Neural crest cell (in vitro differentiated cells): Measurements from ENCODE around the gene TNFRSF21. TPM values are rescaled to one million over a fixed set of nuclear protein-coding genes. Genes with fewer than 3 reads are reported as not detected.

Source experiments
- DNase-seq: peaks from one replicate; pipeline ENCODE4 v3.0.0; 2021; ENCODE audit warnings: low read depth, mixed read lengths, low spot score
- H3K27ac Mint-ChIP-seq: one replicate; pipeline ENCODE4 v1.8.0; 2021; ENCODE audit warnings: mild to moderate bottlenecking, mixed read lengths; ENCODE audit not compliant: unreplicated experiment
- H3K27me3 Mint-ChIP-seq: 2 replicates; pipeline ENCODE4 v1.8.0; 2021; ENCODE audit warnings: low read depth, mild to moderate bottlenecking, mixed read lengths
- H3K36me3 Mint-ChIP-seq: 2 replicates; pipeline ENCODE4 v1.8.0; 2021; ENCODE audit warnings: low read depth, mild to moderate bottlenecking, mixed read lengths
- H3K4me1 Mint-ChIP-seq: 2 replicates; pipeline ENCODE4 v1.8.0; 2021; ENCODE audit warnings: mixed read lengths
- H3K4me3 Mint-ChIP-seq: one replicate; pipeline ENCODE4 v1.8.0; 2021; ENCODE audit warnings: mild to moderate bottlenecking, mixed read lengths
- H3K9me3 Mint-ChIP-seq: 2 replicates; pipeline ENCODE4 v1.8.0; 2021; ENCODE audit warnings: mixed read lengths
- total RNA-seq: library from RNA; stranded (reverse); gene quantifications from 2 replicates; pipeline ENCODE4 v1.2.1, GENCODE V29; 2021
- TF ChIP-seq, protein P1 (sequence below): fragments of 200-600 bp; sonication (generic); conservative IDR thresholded peaks from 2 replicates; pipeline ENCODE4 v1.5.0; 2021; ENCODE audit warnings: antibody characterized with exemption, mild to moderate bottlenecking

TNFRSF21 gene
- total RNA-seq, 1 donor from 2014 or later, result 19.8 TPM

DNA sequence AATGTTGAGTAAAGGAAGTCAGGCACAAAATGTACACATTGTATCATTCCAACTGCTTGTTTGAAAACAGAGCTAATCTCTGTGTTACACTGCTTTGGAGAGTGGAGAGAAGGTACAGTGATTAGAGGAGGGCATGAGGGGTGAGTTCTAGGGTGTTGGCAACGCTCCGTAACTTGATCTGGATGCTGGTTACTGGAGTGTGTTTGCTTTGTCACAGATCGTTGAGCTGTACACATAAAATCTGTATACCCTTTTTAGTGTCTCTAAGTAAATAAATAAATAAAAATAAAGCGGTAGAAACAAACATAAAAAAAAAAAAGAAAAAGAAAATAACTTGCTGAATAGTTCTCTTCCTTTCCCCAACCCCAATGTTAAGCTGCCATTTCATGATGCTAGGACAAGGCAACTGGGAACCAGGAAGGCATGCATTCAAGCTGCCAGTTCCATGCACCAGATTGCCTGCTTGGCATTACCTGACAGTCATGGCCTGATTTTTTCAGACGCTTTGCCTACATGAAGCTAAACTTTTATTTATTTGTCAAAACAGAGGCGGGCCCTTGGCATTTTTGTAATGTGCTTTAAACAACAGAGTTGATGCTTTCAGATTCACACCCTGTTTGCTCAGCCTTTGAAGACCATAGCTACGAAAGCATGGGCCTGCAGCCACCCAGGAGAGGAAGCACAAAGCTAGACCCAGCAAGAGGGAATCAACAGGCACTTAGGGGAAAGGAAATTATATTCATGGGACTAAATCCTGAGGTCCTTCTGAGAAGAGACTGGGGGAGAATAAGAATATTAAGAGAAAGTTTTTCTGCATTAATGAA is 21.2 kb downstream of the TNFRSF21 start:
- peaks cover 19% of the 10 kb centered on the region for H3K36me3 Mint-ChIP-seq
- no peak overlapping the region for H3K4me3 Mint-ChIP-seq
- no peaks in the 10 kb centered on the region for H3K27me3 Mint-ChIP-seq
- peaks cover 4% of the 10 kb centered on the region for H3K4me1 Mint-ChIP-seq
- TF ChIP-seq, protein P1, sequence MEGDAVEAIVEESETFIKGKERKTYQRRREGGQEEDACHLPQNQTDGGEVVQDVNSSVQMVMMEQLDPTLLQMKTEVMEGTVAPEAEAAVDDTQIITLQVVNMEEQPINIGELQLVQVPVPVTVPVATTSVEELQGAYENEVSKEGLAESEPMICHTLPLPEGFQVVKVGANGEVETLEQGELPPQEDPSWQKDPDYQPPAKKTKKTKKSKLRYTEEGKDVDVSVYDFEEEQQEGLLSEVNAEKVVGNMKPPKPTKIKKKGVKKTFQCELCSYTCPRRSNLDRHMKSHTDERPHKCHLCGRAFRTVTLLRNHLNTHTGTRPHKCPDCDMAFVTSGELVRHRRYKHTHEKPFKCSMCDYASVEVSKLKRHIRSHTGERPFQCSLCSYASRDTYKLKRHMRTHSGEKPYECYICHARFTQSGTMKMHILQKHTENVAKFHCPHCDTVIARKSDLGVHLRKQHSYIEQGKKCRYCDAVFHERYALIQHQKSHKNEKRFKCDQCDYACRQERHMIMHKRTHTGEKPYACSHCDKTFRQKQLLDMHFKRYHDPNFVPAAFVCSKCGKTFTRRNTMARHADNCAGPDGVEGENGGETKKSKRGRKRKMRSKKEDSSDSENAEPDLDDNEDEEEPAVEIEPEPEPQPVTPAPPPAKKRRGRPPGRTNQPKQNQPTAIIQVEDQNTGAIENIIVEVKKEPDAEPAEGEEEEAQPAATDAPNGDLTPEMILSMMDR, result no peak
- DNase-seq, result no peak
- peak overlapping the region; percentile 94 for H3K27ac Mint-ChIP-seq
- no peaks in the 10 kb centered on the region for H3K9me3 Mint-ChIP-seq

DNA sequence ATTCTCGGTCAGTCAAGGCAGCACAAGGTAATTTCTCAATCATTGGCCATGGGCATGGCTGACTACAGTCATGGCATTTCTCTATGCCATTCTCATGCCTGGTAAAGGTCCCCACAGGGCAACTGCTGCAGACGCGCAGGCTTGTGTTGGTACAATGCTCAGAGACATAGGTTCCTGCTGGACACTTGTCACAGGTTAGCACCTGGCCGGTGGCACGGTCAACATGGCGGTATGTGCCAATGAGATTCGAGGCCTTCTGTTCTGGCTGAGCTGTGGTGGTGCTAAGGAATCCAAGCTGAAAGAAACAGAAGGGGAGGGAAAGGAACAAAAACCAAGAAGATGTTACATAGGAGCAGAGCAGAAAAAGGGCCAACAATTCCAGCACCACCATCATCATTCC is 23.4 kb downstream of the TNFRSF21 start:
- Mint-ChIP-seq H3K27me3 (no peaks in the 10 kb centered on the region), H3K9me3 (no peaks in the 10 kb centered on the region), H3K36me3 (peaks cover 19% of the 10 kb centered on the region), H3K4me1 (peaks cover 4% of the 10 kb centered on the region), H3K4me3 (no peak overlapping the region), H3K27ac (no peak overlapping the region)
- no peak for DNase-seq
- TF ChIP-seq, protein P1, result no peak

DNA sequence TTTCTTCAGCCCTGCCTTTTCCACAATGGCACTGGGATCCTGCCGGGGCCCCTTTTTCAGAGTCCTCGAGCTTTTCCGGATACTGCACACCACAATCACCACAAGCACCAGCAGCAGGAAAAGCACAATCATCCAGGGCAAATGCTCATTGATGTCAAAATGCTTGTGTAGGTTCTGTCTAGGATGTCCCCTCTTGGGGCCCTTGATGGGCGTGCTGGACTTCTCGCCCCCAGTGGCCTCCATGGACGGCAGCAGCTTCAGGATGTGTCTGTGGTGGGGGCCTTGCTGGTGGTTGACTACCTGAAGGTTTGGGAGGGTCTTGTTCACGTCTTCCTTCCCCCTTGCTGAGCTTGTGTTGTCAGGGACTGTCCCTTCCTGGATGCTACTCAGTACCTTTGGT is 25.7 kb downstream of the TNFRSF21 start:
- H3K4me1 Mint-ChIP-seq, result peaks cover 9% of the 10 kb centered on the region
- TF ChIP-seq, protein P1, result no peak
- no peak overlapping the region for H3K27ac Mint-ChIP-seq
- no peaks in the 10 kb centered on the region for H3K9me3 Mint-ChIP-seq
- H3K4me3 Mint-ChIP-seq, result no peak overlapping the region
- peaks cover 21% of the 10 kb centered on the region for H3K36me3 Mint-ChIP-seq
- no peak for DNase-seq
- no peaks in the 10 kb centered on the region for H3K27me3 Mint-ChIP-seq

DNA sequence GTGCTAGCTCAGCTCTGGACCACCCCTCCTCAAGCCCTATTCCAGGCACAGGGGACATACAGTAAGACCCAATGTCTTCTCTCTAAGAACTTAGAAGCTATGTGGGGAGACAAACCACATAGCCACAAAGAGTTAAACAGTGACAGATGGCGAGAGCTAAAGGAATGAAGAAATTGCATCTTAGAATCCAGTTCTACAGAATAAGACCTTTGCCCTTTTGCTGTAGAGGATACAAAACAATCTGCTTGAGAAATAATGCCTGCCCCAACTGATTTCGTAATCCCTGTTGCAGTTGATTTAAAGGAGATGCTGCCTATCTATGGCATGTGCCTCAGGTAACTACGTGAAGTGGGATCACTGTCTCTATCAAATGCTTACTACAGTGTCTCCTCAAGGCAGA is 31.2 kb downstream of the TNFRSF21 start:
- Mint-ChIP-seq H3K36me3 (peaks cover 24% of the 10 kb centered on the region), H3K27me3 (no peaks in the 10 kb centered on the region), H3K4me3 (no peak overlapping the region), H3K4me1 (peaks cover 5% of the 10 kb centered on the region), H3K9me3 (no peaks in the 10 kb centered on the region), H3K27ac (no peak overlapping the region)
- TF ChIP-seq, protein P1, result no peak
- DNase-seq, result no peak

DNA sequence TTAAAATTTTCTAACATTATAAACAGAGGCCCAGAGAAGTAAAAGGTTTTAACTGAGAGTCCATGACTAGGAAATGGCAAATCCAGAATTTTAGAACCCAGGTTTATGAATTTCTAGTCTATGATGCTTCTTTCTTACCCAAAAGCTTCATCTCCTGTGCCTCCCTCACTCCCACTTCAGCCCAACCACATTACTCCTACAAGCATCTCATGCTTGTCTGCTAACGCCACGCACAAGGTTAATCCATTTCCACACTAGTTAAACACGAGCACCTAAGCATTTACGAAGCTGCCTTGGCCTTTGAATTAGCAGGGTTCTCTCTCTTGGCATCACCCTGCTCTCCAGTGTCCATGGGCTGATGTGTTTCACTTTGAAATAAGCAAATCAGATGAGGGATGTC is 32.0 kb downstream of the TNFRSF21 start:
- peaks cover 5% of the 10 kb centered on the region for H3K4me1 Mint-ChIP-seq
- H3K4me3 Mint-ChIP-seq, result no peak overlapping the region
- H3K36me3 Mint-ChIP-seq, result peaks cover 27% of the 10 kb centered on the region
- no peak for DNase-seq
- H3K27ac Mint-ChIP-seq, result no peak overlapping the region
- no peaks in the 10 kb centered on the region for H3K27me3 Mint-ChIP-seq
- H3K9me3 Mint-ChIP-seq, result no peaks in the 10 kb centered on the region
- TF ChIP-seq, protein P1, result no peak
